ENCODE data around the gene RHOT2.
A peak's percentile ranks its signal among the peaks of the same experiment; 100 is the strongest.
"Not testable (repeated sequence)": the region's sequence is repeated elsewhere in the genome, so short reads cannot be mapped to it uniquely, and the experiment has no call there.

Gene RHOT2

GRCh38 chr16:684071-684794, 16.3 kb downstream of the RHOT2 start, which contains the start of gene JMJD8:
Gene JMJD8 (minus strand): TSS chr16:684334. CDS start chr16:684319, 15 bp downstream.
- in situ Hi-C loops (cut with HindIII; ENCODE audit: low pct_unique_long_range_greater_than_20kb, low sequenced_read_pairs) = no loop called here
- peak; percentile 97 to 99 for DNase-seq (ENCODE audit: low read depth in 1 of 2, low spot score in 1 of 2)

DNA sequence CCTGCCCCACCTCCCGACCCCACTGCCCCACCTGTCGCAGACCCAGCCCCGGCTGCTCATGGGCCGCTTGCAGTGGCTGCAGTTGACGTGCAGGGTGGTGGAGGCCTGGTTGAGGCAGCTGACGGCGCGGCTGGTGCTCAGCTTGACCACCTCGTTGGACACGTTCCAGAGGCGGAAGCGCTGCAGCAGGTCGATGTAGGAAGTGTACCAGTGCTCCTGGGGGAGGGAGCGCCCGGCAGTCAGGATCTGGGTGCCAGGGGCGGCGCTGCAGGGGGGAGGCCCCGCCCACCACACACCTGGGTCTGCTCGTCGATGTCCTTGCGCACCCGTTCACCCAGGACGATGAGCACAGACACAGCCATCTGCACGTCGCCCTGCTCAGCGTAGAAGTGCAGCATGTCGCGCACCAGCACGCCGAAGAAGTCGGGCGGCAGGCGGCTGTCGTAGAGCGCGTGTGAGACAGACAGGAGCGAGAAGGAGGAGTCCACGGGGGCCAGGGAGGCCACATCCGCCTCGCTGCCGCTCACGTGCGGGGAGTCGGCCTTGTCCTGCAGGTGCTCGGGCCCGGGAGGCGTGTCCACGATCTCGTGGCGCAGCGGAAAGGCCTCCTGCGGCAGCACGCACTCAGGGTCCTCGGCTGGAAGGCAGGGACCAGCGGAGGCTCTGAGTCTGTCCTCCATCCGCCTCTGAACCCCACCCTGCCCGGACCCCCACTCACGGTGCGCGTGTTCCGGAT, 17.2 kb downstream of the RHOT2 start:
- in situ Hi-C loops (cut with HindIII; ENCODE audit: low pct_unique_long_range_greater_than_20kb, low sequenced_read_pairs) = no loop called here
- no peak for TF ChIP-seq JUND (IDR thresholded peaks at IDR 0.05; ENCODE audit: low read depth)
- no peak for DNase-seq (ENCODE audit: low read depth in 1 of 2, low spot score in 1 of 2)

More at GRCh38 chr16:684071-684794, 16.3 kb downstream of the RHOT2 start, which contains the start of gene JMJD8:
- no peak for TF ChIP-seq JUND (IDR thresholded peaks at IDR 0.05; ENCODE audit: low read depth)

- in situ Hi-C loops (cut with HindIII; ENCODE audit: low pct_unique_long_range_greater_than_20kb, low sequenced_read_pairs) = no loop called here
- peak in 1 of 2 experiments; percentile 79 for DNase-seq (ENCODE audit: low read depth in 1 of 2, low spot score in 1 of 2)
- no peak for TF ChIP-seq JUND (IDR thresholded peaks at IDR 0.05; ENCODE audit: low read depth)
Measured at GRCh38 chr16:685967-686366, 18.0 kb downstream of the RHOT2 start.

- no peak for DNase-seq (ENCODE audit: low read depth in 1 of 2, low spot score in 1 of 2)
- in situ Hi-C loops (cut with HindIII; ENCODE audit: low pct_unique_long_range_greater_than_20kb, low sequenced_read_pairs) = no loop called here
- TF ChIP-seq JUND (IDR thresholded peaks at IDR 0.05; ENCODE audit: low read depth) = no peak
Measured at GRCh38 chr16:686459-687260, 18.7 kb downstream of the RHOT2 start.

DNA sequence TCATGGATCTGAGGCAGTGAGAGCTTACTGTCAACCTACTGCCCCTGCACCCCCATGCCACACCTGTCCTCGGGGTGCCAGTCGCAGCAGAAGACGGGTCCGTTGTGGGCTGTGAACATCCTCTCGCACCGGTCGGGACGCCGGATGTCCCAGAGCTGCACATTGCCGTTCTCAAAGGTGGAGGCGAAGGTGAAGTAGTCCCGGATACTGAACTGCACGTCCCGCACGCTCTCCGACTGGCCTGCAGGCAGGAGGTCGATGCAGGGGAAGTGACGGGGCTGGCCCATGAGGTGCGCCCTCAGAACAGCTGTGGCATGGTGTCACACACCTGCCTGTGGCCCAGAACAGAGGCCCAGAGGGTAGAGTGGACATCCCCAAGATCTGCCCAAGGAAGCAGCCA, 19.6 kb downstream of the RHOT2 start:
- in situ Hi-C loops (cut with HindIII; ENCODE audit: low pct_unique_long_range_greater_than_20kb, low sequenced_read_pairs) = no loop called here
- TF ChIP-seq JUND (IDR thresholded peaks at IDR 0.05; ENCODE audit: low read depth) = no peak
- no peak for DNase-seq (ENCODE audit: low read depth in 1 of 2, low spot score in 1 of 2)

DNA sequence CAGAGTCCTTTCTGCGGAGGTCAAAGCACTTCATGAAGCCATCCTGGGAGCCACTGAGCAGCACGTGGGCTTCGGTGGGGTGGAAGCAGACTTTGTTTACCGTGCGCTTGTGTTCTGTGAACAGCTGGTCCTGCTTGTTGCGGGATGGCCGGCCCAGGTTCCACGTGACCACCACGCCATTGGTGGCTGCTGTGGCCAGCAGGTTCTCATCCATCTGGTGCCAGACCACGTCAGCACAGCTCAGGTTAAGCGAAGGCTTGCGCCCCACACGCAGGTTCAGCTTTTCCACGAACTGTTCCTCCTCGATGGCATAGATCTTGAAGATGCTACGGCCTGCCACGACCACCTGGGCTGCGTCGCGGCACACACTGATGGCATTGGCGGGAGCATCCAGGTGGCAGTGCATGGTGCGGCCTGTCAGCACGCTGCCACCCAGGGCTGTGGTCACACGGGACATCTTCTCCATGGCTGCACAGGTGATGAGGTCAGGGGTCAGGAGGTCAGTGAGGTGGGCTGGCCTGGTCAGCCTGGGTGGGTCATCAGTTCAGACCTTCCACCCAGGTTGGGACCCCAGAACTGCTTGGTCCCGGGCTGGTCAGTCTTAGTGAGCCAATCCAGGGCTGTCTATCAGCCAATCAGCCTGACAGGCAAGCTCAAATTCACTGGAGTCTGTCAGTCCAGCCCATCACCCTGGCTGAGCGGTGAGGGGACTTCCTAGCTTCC, 21.4 kb downstream of the RHOT2 start:
- no peak for DNase-seq (ENCODE audit: low read depth in 1 of 2, low spot score in 1 of 2)
- no peak for TF ChIP-seq JUND (IDR thresholded peaks at IDR 0.05; ENCODE audit: low read depth)
- in situ Hi-C loops (cut with HindIII; ENCODE audit: low pct_unique_long_range_greater_than_20kb, low sequenced_read_pairs) = no loop called here

GRCh38 chr16:691242-691641, 23.3 kb downstream of the RHOT2 start:
- DNase-seq (ENCODE audit: low read depth in 1 of 2, low spot score in 1 of 2) = peak in 1 of 2 experiments; percentile 58
- in situ Hi-C loops (cut with HindIII; ENCODE audit: low pct_unique_long_range_greater_than_20kb, low sequenced_read_pairs) = not testable (repeated sequence)

DNA sequence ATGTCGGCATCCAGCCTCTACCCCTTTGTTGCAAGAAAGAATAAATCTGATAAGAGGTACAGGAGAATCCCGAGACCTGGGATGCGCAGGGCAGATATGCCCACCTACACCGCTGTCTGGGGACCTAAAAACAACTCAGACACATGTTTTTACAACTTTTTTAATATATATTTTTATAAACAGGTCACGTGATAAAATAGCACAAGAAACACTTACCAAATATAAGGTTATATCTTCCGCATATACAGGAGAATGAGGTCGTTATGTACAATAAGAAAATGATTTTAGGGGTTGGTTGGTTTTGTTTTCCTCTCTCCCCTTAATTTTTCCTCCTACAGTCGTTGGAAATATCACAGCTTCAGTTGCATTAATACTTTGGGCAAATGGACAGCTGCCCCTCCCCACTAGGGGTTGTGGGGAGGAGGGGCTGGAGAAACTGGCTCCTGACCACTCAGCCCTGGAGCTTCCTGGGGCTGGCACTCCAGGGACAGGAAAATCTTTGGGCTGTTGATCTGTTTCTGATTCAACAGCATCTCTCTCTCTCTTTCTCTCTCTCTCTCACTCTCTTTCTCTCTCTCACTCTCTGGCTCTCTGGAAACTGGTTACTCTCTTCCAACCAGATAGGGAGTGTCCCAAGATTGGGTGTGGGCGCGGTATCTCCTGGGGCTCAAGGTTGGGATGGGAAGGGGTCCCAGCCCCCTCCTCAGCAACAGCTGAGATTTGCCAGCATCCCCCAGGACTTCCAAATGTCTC, 24.6 kb downstream of the RHOT2 start:
- in situ Hi-C loops (cut with HindIII; ENCODE audit: low pct_unique_long_range_greater_than_20kb, low sequenced_read_pairs) = no loop called here
- no peak for DNase-seq (ENCODE audit: low read depth in 1 of 2, low spot score in 1 of 2)
- no peak for TF ChIP-seq JUND (IDR thresholded peaks at IDR 0.05; ENCODE audit: low read depth)

DNA sequence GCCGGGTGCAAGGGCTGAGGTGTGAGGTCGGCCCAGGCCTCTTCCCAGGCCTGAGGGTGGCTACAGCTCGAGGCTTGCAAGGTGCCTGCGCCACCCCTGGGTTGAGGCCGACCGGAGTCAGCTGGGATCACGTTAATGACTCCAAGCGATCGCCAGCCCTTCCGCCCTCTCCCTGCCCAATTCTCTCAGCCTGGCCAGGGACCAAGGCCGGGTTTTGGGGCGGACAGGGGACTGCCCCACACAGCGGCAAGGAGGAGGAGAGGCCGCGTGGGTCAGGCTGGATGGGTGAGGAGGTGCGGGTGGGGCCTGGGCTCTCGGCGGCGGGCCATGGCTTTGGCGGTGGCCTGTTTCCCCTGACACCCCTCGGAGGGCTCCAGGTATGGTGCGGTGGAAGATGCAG, 25.4 kb downstream of the RHOT2 start:
- in situ Hi-C loops (cut with HindIII; ENCODE audit: low pct_unique_long_range_greater_than_20kb, low sequenced_read_pairs) = no loop called here
- TF ChIP-seq JUND (IDR thresholded peaks at IDR 0.05; ENCODE audit: low read depth) = no peak
- DNase-seq (ENCODE audit: low read depth in 1 of 2, low spot score in 1 of 2) = no peak

DNA sequence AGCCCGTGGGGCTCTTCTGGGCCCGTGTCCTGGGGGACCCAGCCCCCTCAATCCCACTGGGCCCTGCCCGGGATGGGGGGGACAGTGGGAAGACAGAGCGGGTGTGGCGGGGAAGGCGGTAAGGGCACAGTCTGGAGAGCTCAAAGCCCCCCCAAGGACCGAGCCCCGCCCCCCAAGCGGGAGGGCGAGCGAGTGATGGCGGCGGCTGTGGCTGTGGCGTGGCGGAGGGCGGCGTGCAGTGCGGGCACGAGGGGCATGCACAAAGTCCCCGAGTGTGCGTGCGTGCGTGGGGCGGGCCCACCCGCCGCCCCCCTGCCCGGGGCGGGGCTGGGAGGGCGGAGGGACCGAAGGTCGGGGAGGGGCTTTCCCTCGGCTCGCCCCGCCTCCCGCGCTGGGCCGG, 25.8 kb downstream of the RHOT2 start:
- in situ Hi-C loops (cut with HindIII; ENCODE audit: low pct_unique_long_range_greater_than_20kb, low sequenced_read_pairs) = no loop called here
- DNase-seq (ENCODE audit: low read depth in 1 of 2, low spot score in 1 of 2) = no peak

DNA sequence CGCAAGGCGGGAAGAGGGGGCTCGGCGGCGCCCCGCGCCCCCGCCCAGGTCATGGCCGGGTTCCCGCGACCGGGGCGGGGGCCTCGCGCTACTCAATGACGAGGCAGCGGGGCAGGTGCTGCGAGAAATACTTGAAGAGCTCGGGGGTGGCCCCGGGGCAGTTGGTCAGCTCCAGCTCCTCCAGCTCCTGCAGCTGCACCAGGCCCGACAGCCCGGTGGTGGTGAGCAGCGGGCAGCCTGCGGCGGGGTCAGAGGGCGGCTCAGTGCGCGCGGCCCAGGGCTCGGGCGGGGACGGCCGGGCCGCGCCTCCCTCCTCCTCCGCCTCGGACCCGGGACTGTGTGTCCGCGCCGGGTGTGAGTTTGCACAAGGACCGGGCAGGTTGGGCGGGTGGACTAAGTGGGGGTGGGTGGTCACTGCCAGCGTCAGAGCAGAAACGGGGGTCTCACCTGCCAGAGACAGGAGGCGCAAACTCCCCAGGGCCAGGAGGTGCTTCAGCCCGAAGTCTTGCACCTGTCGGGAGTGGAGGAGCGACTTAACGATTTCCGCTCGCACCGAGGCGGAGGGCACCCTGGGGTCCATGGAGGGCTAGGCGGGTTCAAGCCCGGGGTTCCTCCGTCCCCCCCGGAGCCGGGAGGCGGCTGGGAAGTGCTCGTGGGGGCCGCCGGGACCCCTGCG, 26.4 kb downstream of the RHOT2 start:
- TF ChIP-seq JUND (IDR thresholded peaks at IDR 0.05; ENCODE audit: low read depth) = no peak
- no peak for DNase-seq (ENCODE audit: low read depth in 1 of 2, low spot score in 1 of 2)
- in situ Hi-C loops (cut with HindIII; ENCODE audit: low pct_unique_long_range_greater_than_20kb, low sequenced_read_pairs) = no loop called here

More for the DNA sequence above, 25.8 kb downstream of the RHOT2 start:
- no peak for TF ChIP-seq JUND (IDR thresholded peaks at IDR 0.05; ENCODE audit: low read depth)
